Measurements from ENCODE around the gene PIK3C3.

The PIK3C3 gene

DNA sequence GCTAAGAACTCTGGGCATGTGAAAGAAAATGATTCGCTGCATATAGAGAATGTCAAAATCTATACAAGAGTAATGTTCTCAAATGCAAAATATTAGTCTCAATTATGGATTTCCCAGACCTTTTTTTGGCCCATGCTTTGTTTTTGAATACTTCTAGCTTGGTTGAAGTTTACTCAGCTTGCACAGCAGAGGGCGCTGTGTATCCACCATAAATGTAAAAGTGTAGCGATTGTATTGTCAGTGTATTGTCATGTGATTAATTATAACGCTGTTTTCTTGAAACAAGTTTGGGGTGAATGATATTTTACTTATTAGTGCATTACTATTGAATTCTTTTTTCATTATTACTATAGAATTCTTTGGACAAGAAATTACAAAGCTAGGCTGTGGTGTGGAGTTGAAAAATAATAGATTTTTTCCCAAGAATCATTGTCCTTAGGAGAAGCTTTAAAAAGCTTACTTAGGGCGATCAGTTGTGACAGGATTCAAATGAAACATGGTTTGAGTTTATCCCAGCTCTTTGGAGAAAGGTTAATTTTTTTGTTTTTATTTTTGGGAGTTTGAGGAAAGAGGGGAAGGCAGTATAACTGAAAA lies 98.3 kb downstream of the PIK3C3 start (continued):
- TF ChIP-seq MZF1 (tag by site-specific recombination; IDR thresholded peaks at IDR 0.05; ENCODE audit: borderline replicate concordance): no peak
- TF ChIP-seq, protein P1, sequence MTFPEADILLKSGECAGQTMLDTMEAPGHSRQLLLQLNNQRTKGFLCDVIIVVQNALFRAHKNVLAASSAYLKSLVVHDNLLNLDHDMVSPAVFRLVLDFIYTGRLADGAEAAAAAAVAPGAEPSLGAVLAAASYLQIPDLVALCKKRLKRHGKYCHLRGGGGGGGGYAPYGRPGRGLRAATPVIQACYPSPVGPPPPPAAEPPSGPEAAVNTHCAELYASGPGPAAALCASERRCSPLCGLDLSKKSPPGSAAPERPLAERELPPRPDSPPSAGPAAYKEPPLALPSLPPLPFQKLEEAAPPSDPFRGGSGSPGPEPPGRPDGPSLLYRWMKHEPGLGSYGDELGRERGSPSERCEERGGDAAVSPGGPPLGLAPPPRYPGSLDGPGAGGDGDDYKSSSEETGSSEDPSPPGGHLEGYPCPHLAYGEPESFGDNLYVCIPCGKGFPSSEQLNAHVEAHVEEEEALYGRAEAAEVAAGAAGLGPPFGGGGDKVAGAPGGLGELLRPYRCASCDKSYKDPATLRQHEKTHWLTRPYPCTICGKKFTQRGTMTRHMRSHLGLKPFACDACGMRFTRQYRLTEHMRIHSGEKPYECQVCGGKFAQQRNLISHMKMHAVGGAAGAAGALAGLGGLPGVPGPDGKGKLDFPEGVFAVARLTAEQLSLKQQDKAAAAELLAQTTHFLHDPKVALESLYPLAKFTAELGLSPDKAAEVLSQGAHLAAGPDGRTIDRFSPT (tag by site-specific recombination; IDR thresholded peaks at IDR 0.05): no peak
- no peak for TF ChIP-seq ZNF501 (tag by site-specific recombination; IDR thresholded peaks at IDR 0.05)
- TF ChIP-seq ZNF768 (tag by site-specific recombination; IDR thresholded peaks at IDR 0.05): no peak

DNA sequence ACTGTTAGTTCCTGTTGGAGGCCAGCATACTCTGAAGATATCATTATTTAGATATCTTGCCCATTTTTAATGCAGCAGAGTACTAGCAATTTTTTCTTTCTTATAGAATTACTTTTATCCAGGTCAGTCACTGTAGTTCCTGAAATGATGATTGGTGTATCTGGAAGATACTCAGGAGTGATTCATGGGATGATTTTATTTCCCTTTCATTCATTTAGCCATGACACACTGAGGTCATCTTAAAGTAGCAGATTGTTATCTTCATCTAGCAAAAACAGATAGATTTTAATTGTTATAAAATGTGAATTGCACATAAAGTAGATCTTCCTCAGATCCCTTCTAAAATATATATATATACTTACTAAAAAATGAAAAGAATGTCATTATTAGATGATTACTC lies 109.1 kb downstream of the PIK3C3 start:
- Histone ChIP-seq H3K36me3 (ENCODE audit: control insufficient read depth in 2 of 2, insufficient read depth in 1 of 2, low read length in 2 of 2) (peaks cover 11 to 18% of the 10 kb centered on the region in 2 experiments; a peak in 2 of 3 replicates), H3K4me3 (ENCODE audit: low read depth, low read length) (no peak overlapping the region), H3K4me1 (ENCODE audit: control insufficient read depth, insufficient read depth, low read length) (no peaks in the 10 kb centered on the region), H3K9me3 (ENCODE audit: control insufficient read depth, insufficient read depth, low read depth, low read length) (no peaks in the 10 kb centered on the region), H3K27ac (ENCODE audit: extremely low read depth, low read depth, low read length) (no peak overlapping the region)
- ChIA-PET CTCF (interaction anchor here (1.3 to 3.4 kb wide), 2 partner anchors 10 to 11 kb away, joined by 8 to 22 read pairs; no protein-coding TSS in a partner anchor), POLR2A (no interaction called here)
- TF ChIP-seq GLI4 (tag by site-specific recombination; IDR thresholded peaks at IDR 0.05): no peak
- TF ChIP-seq ZNF549 (tag by site-specific recombination; IDR thresholded peaks at IDR 0.05): no peak
- no peak for TF ChIP-seq ZNF112 (tag by site-specific recombination; IDR thresholded peaks at IDR 0.05)
- TF ChIP-seq ZNF514 (tag by site-specific recombination; IDR thresholded peaks at IDR 0.05): no peak
- TF ChIP-seq ZNF664 (tag by site-specific recombination; IDR thresholded peaks at IDR 0.05): no peak
- TF ChIP-seq, protein P2, sequence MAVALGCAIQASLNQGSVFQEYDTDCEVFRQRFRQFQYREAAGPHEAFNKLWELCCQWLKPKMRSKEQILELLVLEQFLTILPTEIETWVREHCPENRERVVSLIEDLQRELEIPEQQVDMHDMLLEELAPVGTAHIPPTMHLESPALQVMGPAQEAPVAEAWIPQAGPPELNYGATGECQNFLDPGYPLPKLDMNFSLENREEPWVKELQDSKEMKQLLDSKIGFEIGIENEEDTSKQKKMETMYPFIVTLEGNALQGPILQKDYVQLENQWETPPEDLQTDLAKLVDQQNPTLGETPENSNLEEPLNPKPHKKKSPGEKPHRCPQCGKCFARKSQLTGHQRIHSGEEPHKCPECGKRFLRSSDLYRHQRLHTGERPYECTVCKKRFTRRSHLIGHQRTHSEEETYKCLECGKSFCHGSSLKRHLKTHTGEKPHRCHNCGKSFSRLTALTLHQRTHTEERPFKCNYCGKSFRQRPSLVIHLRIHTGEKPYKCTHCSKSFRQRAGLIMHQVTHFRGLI (tag by site-specific recombination; IDR thresholded peaks at IDR 0.05): no peak
- TF ChIP-seq, protein P3, sequence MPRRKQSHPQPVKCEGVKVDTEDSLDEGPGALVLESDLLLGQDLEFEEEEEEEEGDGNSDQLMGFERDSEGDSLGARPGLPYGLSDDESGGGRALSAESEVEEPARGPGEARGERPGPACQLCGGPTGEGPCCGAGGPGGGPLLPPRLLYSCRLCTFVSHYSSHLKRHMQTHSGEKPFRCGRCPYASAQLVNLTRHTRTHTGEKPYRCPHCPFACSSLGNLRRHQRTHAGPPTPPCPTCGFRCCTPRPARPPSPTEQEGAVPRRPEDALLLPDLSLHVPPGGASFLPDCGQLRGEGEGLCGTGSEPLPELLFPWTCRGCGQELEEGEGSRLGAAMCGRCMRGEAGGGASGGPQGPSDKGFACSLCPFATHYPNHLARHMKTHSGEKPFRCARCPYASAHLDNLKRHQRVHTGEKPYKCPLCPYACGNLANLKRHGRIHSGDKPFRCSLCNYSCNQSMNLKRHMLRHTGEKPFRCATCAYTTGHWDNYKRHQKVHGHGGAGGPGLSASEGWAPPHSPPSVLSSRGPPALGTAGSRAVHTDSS (tag by site-specific recombination; IDR thresholded peaks at IDR 0.05): no peak
- no peak for TF ChIP-seq ZNF510 (tag by site-specific recombination; IDR thresholded peaks at IDR 0.05; ENCODE audit: insufficient replicate concordance)
- TF ChIP-seq ZNF175 (tag by site-specific recombination; IDR thresholded peaks at IDR 0.05): no peak
- no peak for TF ChIP-seq SETDB1 (IDR thresholded peaks at IDR 0.05; ENCODE audit: insufficient read length, low read length)
- no peak for TF ChIP-seq ZXDB (tag by site-specific recombination; IDR thresholded peaks at IDR 0.05)
- TF ChIP-seq, protein P4, sequence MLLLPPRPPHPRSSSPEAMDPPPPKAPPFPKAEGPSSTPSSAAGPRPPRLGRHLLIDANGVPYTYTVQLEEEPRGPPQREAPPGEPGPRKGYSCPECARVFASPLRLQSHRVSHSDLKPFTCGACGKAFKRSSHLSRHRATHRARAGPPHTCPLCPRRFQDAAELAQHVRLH (tag by site-specific recombination; IDR thresholded peaks at IDR 0.05): no peak
- TF ChIP-seq ZNF324 (tag by site-specific recombination; IDR thresholded peaks at IDR 0.05): no peak
- TF ChIP-seq ZFP3 (tag by site-specific recombination; IDR thresholded peaks at IDR 0.05; ENCODE audit: low read depth): no peak
- TF ChIP-seq ZNF501 (tag by site-specific recombination; IDR thresholded peaks at IDR 0.05): no peak
- TF ChIP-seq ZNF792 (tag by site-specific recombination; IDR thresholded peaks at IDR 0.05): no peak
- no peak for TF ChIP-seq ZNF16 (tag by site-specific recombination; IDR thresholded peaks at IDR 0.05; ENCODE audit: low read depth)
- TF ChIP-seq ZNF174 (tag by site-specific recombination; IDR thresholded peaks at IDR 0.05): no peak
- TF ChIP-seq ZNF416 (tag by site-specific recombination; IDR thresholded peaks at IDR 0.05): no peak
- TF ChIP-seq, protein P5, sequence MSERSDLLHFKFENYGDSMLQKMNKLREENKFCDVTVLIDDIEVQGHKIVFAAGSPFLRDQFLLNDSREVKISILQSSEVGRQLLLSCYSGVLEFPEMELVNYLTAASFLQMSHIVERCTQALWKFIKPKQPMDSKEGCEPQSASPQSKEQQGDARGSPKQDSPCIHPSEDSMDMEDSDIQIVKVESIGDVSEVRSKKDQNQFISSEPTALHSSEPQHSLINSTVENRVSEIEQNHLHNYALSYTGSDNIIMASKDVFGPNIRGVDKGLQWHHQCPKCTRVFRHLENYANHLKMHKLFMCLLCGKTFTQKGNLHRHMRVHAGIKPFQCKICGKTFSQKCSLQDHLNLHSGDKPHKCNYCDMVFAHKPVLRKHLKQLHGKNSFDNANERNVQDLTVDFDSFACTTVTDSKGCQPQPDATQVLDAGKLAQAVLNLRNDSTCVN (tag by site-specific recombination; optimal IDR thresholded peaks at IDR 0.05): no peak
